GM12878 (cell line): ENCODE measurements around the gene PAF1. TPM values are rescaled to one million over a fixed set of nuclear protein-coding genes. Genes with fewer than 3 reads are reported as not detected.

Experiments
- ATAC-seq: fragments of 200-7000 bp; cut with Tn5 transposase; 3 replicates; pipeline ENCODE4 v1.9.1; 2020; ENCODE audit warnings: mild to moderate bottlenecking, moderate library complexity
- BruUV-seq: library from RNA; stranded (reverse); fragments of 400-500 nt; replicated peaks from 2 replicates; lab custom pipeline; 2021; lab: Mats Ljungman, UMichigan
- CTCF ChIA-PET: fragments of 300-600 bp; sonication (Branson Sonifier 250); formaldehyde crosslinking; extraction: SDS; loops from one replicate; lab custom pipeline; 2021; ENCODE audit warnings: inconsistent platforms; lab: Yijun Ruan, JAX
- POLR2A ChIA-PET: fragments of 350-600 bp; formaldehyde crosslinking; extraction: SDS; loops from one replicate; lab custom pipeline; 2021; ENCODE audit warnings: inconsistent platforms; lab: Charles Lee
- RAD21 ChIA-PET: fragments of 300-600 bp; sonication (Branson Sonifier 250); formaldehyde crosslinking; loops from one replicate; lab custom pipeline; 2023; ENCODE audit warnings: antibody characterized with exemption; ENCODE audit not compliant: unreplicated experiment; lab: Charles Lee
- SMC1A ChIA-PET: fragments of 300-600 bp; sonication (Branson Sonifier 250); formaldehyde crosslinking; loops from one replicate; lab custom pipeline; 2023; ENCODE audit not compliant: unreplicated experiment, uncharacterized antibody; lab: Charles Lee
- DNase-seq: peaks from one replicate; pipeline ENCODE4 v3.0.0-alpha.2; 2011; ENCODE audit warnings: low read depth, low spot score
- FAIRE-seq: peaks from 3 replicates; lab custom pipeline; 2011; peaks lifted over from hg19 to GRCh38; lab: Jason Lieb, UNC
- H2AFZ ChIP-seq: 2 replicates; pipeline ENCODE4 v1.6.0; 2011; ENCODE audit warnings: low read depth, low read length, control low read depth; ENCODE audit not compliant: control insufficient read depth
- H3K27ac ChIP-seq: 2 replicates; pipeline ENCODE4 v1.5.1; 2011; ENCODE audit warnings: control low read depth; ENCODE audit not compliant: control insufficient read depth, insufficient read depth
- H3K27me3 ChIP-seq, 2 experiments: replicated peaks in 1 of 2; 2 replicates each; pipeline versions ENCODE4 v1.6.0 to v1.6.1; 2011; ENCODE audit warnings: low read length in 1 of 2; ENCODE audit not compliant: control insufficient read depth in 2 of 2, insufficient read depth in 2 of 2
- H3K36me3 ChIP-seq, 2 experiments: 2 replicates each; pipeline ENCODE4 v1.5.1; 2011; ENCODE audit warnings: low read length in 1 of 2; ENCODE audit not compliant: control insufficient read depth in 2 of 2, insufficient read depth in 2 of 2
- H3K4me1 ChIP-seq: 2 replicates; pipeline ENCODE4 v1.6.1; 2011; ENCODE audit warnings: mild to moderate bottlenecking, low read length, moderate library complexity, mixed read lengths; ENCODE audit not compliant: control insufficient read depth, insufficient read depth
- H3K4me2 ChIP-seq: 2 replicates; pipeline ENCODE4 v1.6.0; 2011; ENCODE audit warnings: control low read depth; ENCODE audit not compliant: control insufficient read depth, insufficient read depth
- H3K4me3 ChIP-seq: fragments of 200-600 bp; sonication (generic); 2 replicates; pipeline ENCODE4 v1.5.1; 2016
- H3K79me2 ChIP-seq: 2 replicates; pipeline ENCODE4 v1.6.0; 2011; ENCODE audit warnings: low read length; ENCODE audit not compliant: control insufficient read depth, insufficient read depth
- H3K9ac ChIP-seq: 2 replicates; pipeline ENCODE4 v1.8.0; 2011; ENCODE audit warnings: low read length, control low read depth, mixed read lengths; ENCODE audit not compliant: control insufficient read depth, insufficient read depth
- H3K9me3 ChIP-seq: replicated peaks from 3 replicates; pipeline ENCODE4 v1.5.1; 2011; ENCODE audit warnings: mild to moderate bottlenecking, low read length; ENCODE audit not compliant: control insufficient read depth, insufficient read depth
- H4K20me1 ChIP-seq: 2 replicates; pipeline ENCODE4 v1.6.0; 2011; ENCODE audit not compliant: control insufficient read depth, insufficient read depth
- BHLHE40 ChIP-seq, 2 experiments: fragments of 450-650 bp in 1 of 2; IDR thresholded peaks; 2 replicates each; pipeline ENCODE4 v1.6.1; 2011 to 2017; ENCODE audit warnings: low read depth in 2 of 2, borderline replicate concordance in 1 of 2, improper control_type of control experiment in 1 of 2, low read length in 1 of 2, mild to moderate bottlenecking in 1 of 2
- CBFB ChIP-seq: IDR thresholded peaks from 2 replicates; pipeline ENCODE4 v1.6.1; 2016; ENCODE audit warnings: antibody characterized with exemption, low read depth
- CBX3 ChIP-seq: fragments of 200-600 bp; sonication (generic); IDR thresholded peaks from 2 replicates; pipeline ENCODE4 v1.6.1; 2016; ENCODE audit warnings: low read depth, borderline replicate concordance
- EGR1 ChIP-seq, 2 experiments: IDR thresholded peaks; 1 replicate in 1 of 2; 2 replicates in 1 of 2; pipeline ENCODE4 v1.6.1; 2011 to 2012; ENCODE audit warnings: low read depth in 2 of 2, low read length in 2 of 2, borderline replicate concordance in 1 of 2, mild to moderate bottlenecking in 1 of 2, moderate library complexity in 1 of 2
- GABPA ChIP-seq: IDR thresholded peaks from 2 replicates; pipeline ENCODE4 v1.6.1; 2014; ENCODE audit warnings: antibody characterized with exemption, low read depth, mild to moderate bottlenecking, inconsistent platforms
- IKZF2 ChIP-seq, 2 experiments: fragments of 450-650 bp; IDR thresholded peaks; 2 replicates each; pipeline ENCODE4 v1.6.1; 2017; ENCODE audit warnings: mild to moderate bottlenecking in 2 of 2, moderate library complexity in 2 of 2
- KLF5 ChIP-seq: fragments of 450-650 bp; IDR thresholded peaks from 2 replicates; pipeline ENCODE4 v1.6.1; 2014; ENCODE audit warnings: mild to moderate bottlenecking; ENCODE audit not compliant: partially characterized antibody
- LARP7 ChIP-seq: fragments of 450-650 bp; IDR thresholded peaks from 2 replicates; pipeline ENCODE4 v1.6.1; 2017; ENCODE audit warnings: mild to moderate bottlenecking
- POLR2A ChIP-seq: IDR thresholded peaks from 2 replicates; pipeline ENCODE4 v1.6.1; 2011; ENCODE audit warnings: low read depth, mild to moderate bottlenecking, low read length
- RCOR1 ChIP-seq: conservative IDR thresholded peaks from 2 replicates; pipeline ENCODE4 v1.6.1; 2012; ENCODE audit warnings: low read depth, low read length, improper control_type of control experiment
- SRF ChIP-seq, 2 experiments: IDR thresholded peaks; 2 replicates each; pipeline ENCODE4 v1.6.1; 2011; ENCODE audit warnings: low read depth in 2 of 2, low read length in 2 of 2, mild to moderate bottlenecking in 1 of 2, moderate library complexity in 1 of 2
- SUZ12 ChIP-seq: fragments of 200-600 bp; sonication (generic); IDR thresholded peaks from one replicate; pipeline ENCODE4 v1.6.1; 2018; ENCODE audit warnings: antibody characterized with exemption, mild to moderate bottlenecking; ENCODE audit not compliant: unreplicated experiment
- TAF1 ChIP-seq: IDR thresholded peaks from 2 replicates; pipeline ENCODE4 v1.6.1; 2011; ENCODE audit warnings: mild to moderate bottlenecking, low read depth, low read length, borderline replicate concordance
- TCF3 ChIP-seq: IDR thresholded peaks from 2 replicates; pipeline ENCODE4 v1.6.1; 2012; ENCODE audit warnings: low read depth, mild to moderate bottlenecking, low read length, borderline replicate concordance; ENCODE audit not compliant: insufficient read depth
- ZBED1 ChIP-seq: IDR thresholded peaks from 2 replicates; pipeline ENCODE4 v1.6.1; 2016; ENCODE audit warnings: borderline replicate concordance
- WGBS: methylation state at CpG from one replicate; pipeline ENCODE4 v1.1.6; 2016; ENCODE audit warnings: low lambda C conversion rate; ENCODE audit not compliant: insufficient replicate concordance, insufficient coverage; ENCODE audit errors: missing lambda C conversion rate; 5-methylcytosine and 5-hydroxymethylcytosine counted together
- in situ Hi-C: fragments of 300-500 bp; cut with MboI; formaldehyde crosslinking; loops from 9 replicates; pipeline ENCODE4 v1.14.3; 2018; ENCODE audit warnings: mixed read lengths
- intact Hi-C: fragments of 100-400 bp; cut with micrococcal nuclease; formaldehyde crosslinking; loops from one replicate; pipeline ENCODE4 v1.14.2; 2022; ENCODE audit not compliant: unreplicated experiment
- polyA plus RNA-seq, 11 experiments: library from polyadenylated mRNA; depleted of rRNA in 4 of 11; unstranded in 6 of 11; stranded (reverse) in 5 of 11; fragments of >200 nt; fragmentation: Nextera tagmentation in 4 of 11; fragmentation: Illumina TruSeq in 1 of 11; extraction: Ambion mirVana in 4 of 11; extraction: Trizol in 1 of 11; gene quantifications; 1 replicate in 1 of 11; 2 replicates in 10 of 11; pipeline versions ENCODE4 v1.2.1 to v1.2.3, GENCODE V29; 2011 to 2016; ENCODE audit warnings: inconsistent platforms in 2 of 11, missing spikeins in 2 of 11, low read depth in 1 of 11
- total RNA-seq, 4 experiments: library from RNA; depleted of rRNA in 3 of 4; stranded (reverse); fragments of >200 nt in 3 of 4; fragmentation: Illumina TruSeq in 1 of 4; extraction: Trizol in 1 of 4; gene quantifications; 2 replicates each; pipeline versions ENCODE4 v1.2.1 to v1.2.3, GENCODE V29; 2013 to 2021
- TF ChIP-seq, protein P1 (sequence below): fragments of 450-650 bp; IDR thresholded peaks from 2 replicates; pipeline ENCODE4 v1.6.1; 2016; ENCODE audit warnings: mild to moderate bottlenecking, moderate library complexity, borderline replicate concordance
- TF ChIP-seq, protein P2 (sequence below): fragments of 450-650 bp; IDR thresholded peaks from 2 replicates; pipeline ENCODE4 v1.6.1; 2017; ENCODE audit warnings: mild to moderate bottlenecking, low read depth, inconsistent platforms; ENCODE audit not compliant: poor library complexity, severe bottlenecking

The PAF1 gene
- total and polyA plus RNA-seq, 10 of the 15 experiments (the other 5 are each of a cell fraction or from before 2014, with no cell fraction given), result 1.7 to 45.8 (median 39.6) TPM

DNA sequence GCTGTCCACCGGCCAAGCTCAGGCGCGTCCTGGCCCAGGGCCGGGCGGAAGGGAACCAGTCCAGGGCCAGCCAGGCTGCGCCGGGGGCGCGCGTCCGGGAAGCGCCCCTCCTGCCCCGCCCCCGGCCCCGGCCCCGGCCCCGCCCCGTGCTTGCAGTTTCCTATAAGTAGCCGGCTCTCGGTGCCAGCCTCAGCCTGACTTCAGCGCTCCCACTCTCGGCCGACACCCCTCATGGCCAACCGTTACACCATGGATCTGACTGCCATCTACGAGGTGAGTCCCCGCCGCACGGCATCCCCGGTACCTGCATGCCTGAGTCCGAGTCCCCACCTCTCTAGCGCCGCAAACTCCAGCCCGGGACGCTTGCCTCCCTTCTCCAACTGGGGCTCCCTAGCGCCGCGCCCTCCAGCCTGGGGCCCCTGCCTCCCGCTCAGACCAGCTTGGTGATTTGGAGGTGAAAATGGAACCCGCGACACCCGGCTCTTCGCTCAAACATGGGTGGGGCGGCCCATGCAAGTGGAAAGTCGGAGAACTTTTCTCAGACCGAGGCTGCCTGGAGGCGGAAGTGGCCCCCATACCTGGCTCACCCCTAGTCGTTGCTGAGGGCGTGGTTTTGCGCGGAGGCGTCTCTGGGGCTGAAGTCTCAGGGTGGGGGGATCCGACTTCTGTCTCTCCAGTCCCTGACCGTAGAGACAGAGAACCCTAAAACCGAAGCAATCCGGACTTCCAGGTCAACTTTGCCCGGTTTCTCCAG, 15.9 kb upstream of the PAF1 start, which contains the start of gene ZFP36:
Gene ZFP36, plus strand, starts transcription at position 192 of the 754 bp plus-strand sequence. Its CDS starts 58 bp downstream, at position 250.
- H3K79me2 ChIP-seq, result peaks cover 62% of the 10 kb centered on the region
- ChIA-PET RAD21 (interaction anchor here (0.9 to 4.5 kb wide), 2 partner anchors 9 to 71 kb away, joined by 4 to 37 read pairs; no protein-coding TSS in a partner anchor), SMC1A (interaction anchor here (1.1 to 3.0 kb wide), 3 partner anchors 8 to 16 kb away, joined by 3 to 18 read pairs (median 4); partner anchors contain the start of genes MED29 and PAF1), POLR2A (interaction anchor here (0.6 to 3.9 kb wide), 8 partner anchors 9 to 1931 kb away, joined by 3 to 39 read pairs (median 4); partner anchors contain the start of genes MED29, PAF1, RPS16 and SUPT5H), CTCF (interaction anchor here (0.8 kb wide), 1 partner anchor 9 kb away, joined by 4 read pairs; no protein-coding TSS in a partner anchor)
- peaks cover 2 to 6% of the 10 kb centered on the region in 2 experiments; a peak in 2 of 4 replicates for H3K36me3 ChIP-seq
- H3K27ac ChIP-seq, result peak within 1 kb of the TSS; percentile 100
- ATAC-seq, result peak; percentile 29
- H3K4me2 ChIP-seq, result peak within 1 kb of the TSS; percentile 92
- no peak within 1 kb of the TSS for H2AFZ ChIP-seq
- in situ Hi-C loops (no loop called here), intact Hi-C loops (loop anchor here (10.0 kb wide), 1 partner anchor 432 kb away; the partner anchor contains the start of gene FBXO17)
- H3K9ac ChIP-seq, result peak within 1 kb of the TSS; percentile 80
- H4K20me1 ChIP-seq, result no peaks in the 10 kb centered on the region
- WGBS, result under 1% methylated on average over 36 of the region's 56 CpGs
- no peaks in the 10 kb centered on the region for H3K27me3 ChIP-seq
- peak; percentile 89 for FAIRE-seq
- H3K9me3 ChIP-seq, result no peaks in the 10 kb centered on the region
- H3K4me1 ChIP-seq, result peaks cover 45% of the 10 kb centered on the region
- no peak for DNase-seq
- BruUV-seq, result TSS peak; percentile 81
- H3K4me3 ChIP-seq, result peak within 1 kb of the TSS; percentile 98
- peak; percentile 81 for TF ChIP-seq ZBED1
- no peak for TF ChIP-seq CBX3
- no peak; the same call in 1 of the 2 replicates for TF ChIP-seq RCOR1
- TF ChIP-seq, protein P1, sequence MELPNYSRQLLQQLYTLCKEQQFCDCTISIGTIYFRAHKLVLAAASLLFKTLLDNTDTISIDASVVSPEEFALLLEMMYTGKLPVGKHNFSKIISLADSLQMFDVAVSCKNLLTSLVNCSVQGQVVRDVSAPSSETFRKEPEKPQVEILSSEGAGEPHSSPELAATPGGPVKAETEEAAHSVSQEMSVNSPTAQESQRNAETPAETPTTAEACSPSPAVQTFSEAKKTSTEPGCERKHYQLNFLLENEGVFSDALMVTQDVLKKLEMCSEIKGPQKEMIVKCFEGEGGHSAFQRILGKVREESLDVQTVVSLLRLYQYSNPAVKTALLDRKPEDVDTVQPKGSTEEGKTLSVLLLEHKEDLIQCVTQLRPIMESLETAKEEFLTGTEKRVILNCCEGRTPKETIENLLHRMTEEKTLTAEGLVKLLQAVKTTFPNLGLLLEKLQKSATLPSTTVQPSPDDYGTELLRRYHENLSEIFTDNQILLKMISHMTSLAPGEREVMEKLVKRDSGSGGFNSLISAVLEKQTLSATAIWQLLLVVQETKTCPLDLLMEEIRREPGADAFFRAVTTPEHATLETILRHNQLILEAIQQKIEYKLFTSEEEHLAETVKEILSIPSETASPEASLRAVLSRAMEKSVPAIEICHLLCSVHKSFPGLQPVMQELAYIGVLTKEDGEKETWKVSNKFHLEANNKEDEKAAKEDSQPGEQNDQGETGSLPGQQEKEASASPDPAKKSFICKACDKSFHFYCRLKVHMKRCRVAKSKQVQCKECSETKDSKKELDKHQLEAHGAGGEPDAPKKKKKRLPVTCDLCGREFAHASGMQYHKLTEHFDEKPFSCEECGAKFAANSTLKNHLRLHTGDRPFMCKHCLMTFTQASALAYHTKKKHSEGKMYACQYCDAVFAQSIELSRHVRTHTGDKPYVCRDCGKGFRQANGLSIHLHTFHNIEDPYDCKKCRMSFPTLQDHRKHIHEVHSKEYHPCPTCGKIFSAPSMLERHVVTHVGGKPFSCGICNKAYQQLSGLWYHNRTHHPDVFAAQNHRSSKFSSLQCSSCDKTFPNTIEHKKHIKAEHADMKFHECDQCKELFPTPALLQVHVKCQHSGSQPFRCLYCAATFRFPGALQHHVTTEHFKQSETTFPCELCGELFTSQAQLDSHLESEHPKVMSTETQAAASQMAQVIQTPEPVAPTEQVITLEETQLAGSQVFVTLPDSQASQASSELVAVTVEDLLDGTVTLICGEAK, result no peak
- peak; percentile 94 for TF ChIP-seq TCF3
- TF ChIP-seq POLR2A, result peak; percentile 94
- TF ChIP-seq EGR1 (IDR thresholded peaks at IDR 0.05; ENCODE audit: borderline replicate concordance in 1 of 2, low read depth in 2 of 2, low read length in 2 of 2), result peak; percentile 24 to 66; a peak in 2 of 3 replicates
- no peak for TF ChIP-seq GABPA
- TF ChIP-seq SRF (IDR thresholded peaks at IDR 0.05; ENCODE audit: low read depth in 2 of 2, low read length in 2 of 2), result peak; percentile 97 to 98
- peak; percentile 42; the same call in 1 of the 2 replicates for TF ChIP-seq TAF1
- TF ChIP-seq, protein P2, sequence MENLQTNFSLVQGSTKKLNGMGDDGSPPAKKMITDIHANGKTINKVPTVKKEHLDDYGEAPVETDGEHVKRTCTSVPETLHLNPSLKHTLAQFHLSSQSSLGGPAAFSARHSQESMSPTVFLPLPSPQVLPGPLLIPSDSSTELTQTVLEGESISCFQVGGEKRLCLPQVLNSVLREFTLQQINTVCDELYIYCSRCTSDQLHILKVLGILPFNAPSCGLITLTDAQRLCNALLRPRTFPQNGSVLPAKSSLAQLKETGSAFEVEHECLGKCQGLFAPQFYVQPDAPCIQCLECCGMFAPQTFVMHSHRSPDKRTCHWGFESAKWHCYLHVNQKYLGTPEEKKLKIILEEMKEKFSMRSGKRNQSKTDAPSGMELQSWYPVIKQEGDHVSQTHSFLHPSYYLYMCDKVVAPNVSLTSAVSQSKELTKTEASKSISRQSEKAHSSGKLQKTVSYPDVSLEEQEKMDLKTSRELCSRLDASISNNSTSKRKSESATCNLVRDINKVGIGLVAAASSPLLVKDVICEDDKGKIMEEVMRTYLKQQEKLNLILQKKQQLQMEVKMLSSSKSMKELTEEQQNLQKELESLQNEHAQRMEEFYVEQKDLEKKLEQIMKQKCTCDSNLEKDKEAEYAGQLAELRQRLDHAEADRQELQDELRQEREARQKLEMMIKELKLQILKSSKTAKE, result no peak
- TF ChIP-seq KLF5, result peak; percentile 21
- peak in 1 of 2 experiments; percentile 28; a peak in 1 of 4 replicates for TF ChIP-seq IKZF2 (IDR thresholded peaks at IDR 0.05)
- TF ChIP-seq CBFB, result peak; percentile 93
- peak; percentile 96; the same call in 1 of the 2 replicates for TF ChIP-seq LARP7
- TF ChIP-seq BHLHE40 (IDR thresholded peaks at IDR 0.05; ENCODE audit: borderline replicate concordance in 1 of 2, low read depth in 2 of 2, low read length in 1 of 2), result peak; percentile 48 to 59; a peak in 3 of 4 replicates
- TF ChIP-seq SUZ12, result no peak
